Suprapubic skin (tissue), 3 donors: ENCODE measurements around the gene GPR179.

Experiments used
- CTCF ChIP-seq, 2 donors: fragments of 200-600 bp in 1 of 2; fragments of 450-650 bp in 1 of 2; sonication (generic) in 1 of 2; IDR thresholded peaks; one replicate each; pipeline ENCODE4 v1.5.1; 2016 to 2019; ENCODE audit warnings: antibody characterized with exemption in 2 of 2, mild to moderate bottlenecking in 1 of 2, moderate library complexity in 1 of 2
- EP300 ChIP-seq: sonication (generic); formaldehyde crosslinking; IDR thresholded peaks from one replicate; pipeline ENCODE4 v1.6.1; 2017; ENCODE audit warnings: antibody characterized with exemption

DNA sequence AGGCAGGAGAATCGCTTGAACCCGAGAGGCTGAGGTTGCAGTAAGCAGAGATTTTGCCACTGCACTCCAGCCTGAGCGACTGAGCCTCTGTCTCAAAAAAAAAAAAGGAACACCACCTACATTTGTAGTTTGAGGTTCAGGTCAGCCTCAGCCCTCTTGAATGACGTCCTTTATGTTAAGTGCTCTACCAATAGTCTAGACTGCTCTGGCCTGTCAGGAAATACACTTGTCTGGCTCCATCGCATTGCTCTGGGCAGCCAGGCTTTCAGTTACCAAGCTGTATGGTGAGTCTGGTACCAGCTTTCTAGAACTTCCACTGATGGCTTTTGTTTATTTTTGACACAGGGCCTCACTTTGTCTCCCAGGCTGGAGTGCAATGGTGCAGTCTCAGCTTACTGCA is 19.3 kb upstream of the GPR179 start:
- TF ChIP-seq CTCF (IDR thresholded peaks at IDR 0.05), result no peak
- TF ChIP-seq EP300, result no peak
